Epithelial cell of esophagus (primary cell): ENCODE results near the gene TCF7L2.
A peak's percentile ranks its signal among the peaks of the same experiment; 100 is the strongest.

Source experiments
- DNase-seq: peaks from one replicate; pipeline ENCODE4 v3.0.0; 2010; ENCODE audit warnings: low read depth
- H3K4me3 ChIP-seq: 2 replicates; pipeline ENCODE4 v1.5.1; 2011; ENCODE audit warnings: mild to moderate bottlenecking, low read length, control low read depth
- TF ChIP-seq, protein P1 (sequence below): IDR thresholded peaks from 2 replicates; pipeline ENCODE4 v1.5.1; 2011; ENCODE audit warnings: low read depth, mild to moderate bottlenecking, low read length, control low read depth, inconsistent platforms; ENCODE audit not compliant: insufficient read depth; ENCODE audit errors: missing control alignments

The TCF7L2 gene

DNA sequence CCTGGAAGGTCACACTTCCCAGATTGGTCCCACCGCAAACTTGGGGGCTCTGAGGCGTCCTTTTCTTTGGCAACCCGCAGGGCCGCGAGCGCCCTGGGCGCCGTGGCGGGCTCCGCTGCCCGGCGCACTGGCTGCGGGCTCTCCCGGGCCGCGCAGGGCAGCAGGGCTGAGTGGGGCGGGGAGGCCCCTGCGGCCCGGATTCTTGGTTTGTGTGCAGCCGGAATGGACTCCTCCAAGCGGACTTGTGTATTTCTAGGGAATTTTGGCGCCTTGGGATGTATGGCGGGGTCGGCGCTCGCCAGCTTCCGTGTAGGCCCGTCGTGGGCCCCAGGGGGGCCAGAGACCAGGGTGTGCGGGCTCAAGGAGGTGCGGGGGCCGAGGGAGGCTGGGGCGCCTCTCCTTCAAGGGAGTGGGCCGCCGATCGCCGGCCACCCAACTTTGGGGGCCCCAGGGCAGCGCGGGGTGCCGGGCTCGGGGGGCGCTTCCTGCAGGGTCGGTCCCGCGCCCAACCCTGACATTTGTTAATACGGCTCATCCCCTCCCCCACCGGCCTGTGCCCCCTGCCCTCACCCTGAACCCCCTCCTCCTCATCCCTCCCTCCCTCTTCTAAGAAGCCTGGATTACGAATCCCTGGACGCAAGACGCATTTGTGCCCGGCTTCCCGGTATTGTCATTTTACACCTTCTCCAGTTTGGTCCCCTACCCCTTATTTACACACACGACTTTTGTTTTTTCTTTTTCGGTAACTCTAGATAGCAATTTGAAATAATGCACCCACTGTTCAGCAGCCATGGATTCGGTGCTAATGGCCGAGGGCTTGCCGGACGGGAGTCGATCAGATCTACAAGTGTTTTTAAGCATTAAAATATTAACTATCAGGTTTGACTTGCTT, 2.5 kb downstream of the TCF7L2 start:
- no peak for DNase-seq
- TF ChIP-seq, protein P1, sequence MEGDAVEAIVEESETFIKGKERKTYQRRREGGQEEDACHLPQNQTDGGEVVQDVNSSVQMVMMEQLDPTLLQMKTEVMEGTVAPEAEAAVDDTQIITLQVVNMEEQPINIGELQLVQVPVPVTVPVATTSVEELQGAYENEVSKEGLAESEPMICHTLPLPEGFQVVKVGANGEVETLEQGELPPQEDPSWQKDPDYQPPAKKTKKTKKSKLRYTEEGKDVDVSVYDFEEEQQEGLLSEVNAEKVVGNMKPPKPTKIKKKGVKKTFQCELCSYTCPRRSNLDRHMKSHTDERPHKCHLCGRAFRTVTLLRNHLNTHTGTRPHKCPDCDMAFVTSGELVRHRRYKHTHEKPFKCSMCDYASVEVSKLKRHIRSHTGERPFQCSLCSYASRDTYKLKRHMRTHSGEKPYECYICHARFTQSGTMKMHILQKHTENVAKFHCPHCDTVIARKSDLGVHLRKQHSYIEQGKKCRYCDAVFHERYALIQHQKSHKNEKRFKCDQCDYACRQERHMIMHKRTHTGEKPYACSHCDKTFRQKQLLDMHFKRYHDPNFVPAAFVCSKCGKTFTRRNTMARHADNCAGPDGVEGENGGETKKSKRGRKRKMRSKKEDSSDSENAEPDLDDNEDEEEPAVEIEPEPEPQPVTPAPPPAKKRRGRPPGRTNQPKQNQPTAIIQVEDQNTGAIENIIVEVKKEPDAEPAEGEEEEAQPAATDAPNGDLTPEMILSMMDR, result no peak
- H3K4me3 ChIP-seq, result peak overlapping the region; percentile 71

DNA sequence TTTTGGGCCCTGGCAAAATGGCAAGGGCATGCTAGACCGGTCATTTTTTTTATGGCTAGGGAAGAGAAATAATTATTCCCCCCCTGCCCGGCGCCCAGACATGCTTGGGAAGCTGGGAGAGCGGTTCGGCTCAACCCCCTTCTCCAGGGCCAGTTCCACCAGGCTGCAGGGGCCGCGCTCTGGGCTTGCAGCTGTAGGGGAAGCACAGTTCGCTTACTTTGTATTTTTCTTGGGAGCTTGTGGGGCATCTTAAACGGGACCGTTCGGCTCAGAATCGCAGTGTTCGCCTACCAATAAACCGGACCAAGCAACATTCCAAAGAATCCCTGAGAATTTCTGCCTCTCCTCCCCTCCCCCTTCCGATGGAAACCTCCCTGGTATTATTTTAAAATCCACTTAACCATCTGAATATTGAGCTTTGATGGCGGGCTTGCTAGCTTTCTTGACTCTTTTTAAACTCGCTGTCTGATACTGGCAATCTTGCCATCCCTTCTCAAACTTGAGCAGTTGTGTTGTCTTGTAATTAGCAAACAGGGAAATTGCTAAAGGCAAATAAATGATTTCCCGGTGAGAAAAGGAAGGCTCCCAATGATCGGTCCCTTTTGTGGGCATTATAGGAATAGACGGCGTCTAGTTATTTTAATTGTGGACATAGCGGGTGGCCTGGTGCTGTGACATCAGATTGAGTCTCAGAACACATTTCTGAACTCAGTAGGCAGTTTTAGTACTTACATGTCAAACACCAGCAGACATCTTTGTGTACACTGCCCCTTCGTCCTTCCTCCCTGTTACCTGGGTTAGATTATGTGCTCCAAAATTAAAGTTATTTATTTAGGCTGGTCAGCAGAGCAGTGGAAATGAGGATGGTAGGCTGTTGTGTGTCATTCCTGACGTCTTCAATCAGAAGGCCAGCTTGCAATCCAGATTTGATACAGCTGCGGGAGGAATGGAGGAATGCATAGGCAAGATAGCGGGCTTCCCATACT, 3.4 kb downstream of the TCF7L2 start:
- H3K4me3 ChIP-seq, result peak overlapping the region; percentile 71
- TF ChIP-seq, protein P1, result no peak
- no peak for DNase-seq

GRCh38 chr10:112954974-112955581, 5.0 kb downstream of the TCF7L2 start:
- TF ChIP-seq, protein P1, result no peak
- DNase-seq, result no peak
- peak overlapping the region; percentile 6 for H3K4me3 ChIP-seq

DNA sequence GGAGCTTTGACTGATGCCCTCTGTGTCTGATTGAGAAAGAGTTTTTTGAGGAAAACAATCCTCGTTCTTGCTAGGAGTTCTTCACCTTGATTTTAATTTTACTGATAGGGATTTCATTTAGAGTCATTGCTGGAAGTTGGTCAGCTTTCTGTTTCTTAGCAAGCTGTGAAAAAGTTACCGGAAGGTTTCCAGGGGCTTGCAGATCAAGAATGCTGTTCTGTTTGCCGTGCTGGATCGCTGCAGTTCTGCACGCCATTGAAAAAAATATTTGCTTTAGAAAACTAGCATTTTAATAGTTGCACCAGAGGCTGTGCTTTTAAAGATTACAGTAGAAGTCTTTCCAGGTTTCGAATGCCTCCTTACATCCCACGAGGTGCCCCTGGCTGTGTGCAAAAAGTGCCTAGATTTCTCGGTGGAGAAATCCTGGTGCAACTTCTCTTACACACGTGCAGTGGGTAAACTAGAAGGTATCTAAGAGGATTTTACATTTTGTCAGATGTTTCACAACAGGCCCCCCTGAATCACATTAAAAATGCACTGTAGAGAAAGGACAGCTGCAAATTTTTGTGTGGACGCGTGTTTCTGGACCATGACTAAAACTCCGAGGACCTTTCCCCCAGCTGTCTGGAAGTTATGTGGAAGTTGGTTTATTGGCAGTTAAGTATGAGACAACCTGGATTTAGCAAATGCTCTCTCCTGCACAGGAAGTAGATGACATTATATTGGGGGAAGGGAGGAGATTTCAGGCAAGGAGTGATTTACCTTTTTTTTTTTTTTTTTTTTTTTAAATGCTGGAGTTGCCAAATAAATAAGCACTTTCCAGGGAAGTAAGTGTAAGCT, 5.8 kb downstream of the TCF7L2 start:
- H3K4me3 ChIP-seq, result peak overlapping the region; percentile 1
- peak; percentile 58 for DNase-seq
- TF ChIP-seq, protein P1, result no peak

DNA sequence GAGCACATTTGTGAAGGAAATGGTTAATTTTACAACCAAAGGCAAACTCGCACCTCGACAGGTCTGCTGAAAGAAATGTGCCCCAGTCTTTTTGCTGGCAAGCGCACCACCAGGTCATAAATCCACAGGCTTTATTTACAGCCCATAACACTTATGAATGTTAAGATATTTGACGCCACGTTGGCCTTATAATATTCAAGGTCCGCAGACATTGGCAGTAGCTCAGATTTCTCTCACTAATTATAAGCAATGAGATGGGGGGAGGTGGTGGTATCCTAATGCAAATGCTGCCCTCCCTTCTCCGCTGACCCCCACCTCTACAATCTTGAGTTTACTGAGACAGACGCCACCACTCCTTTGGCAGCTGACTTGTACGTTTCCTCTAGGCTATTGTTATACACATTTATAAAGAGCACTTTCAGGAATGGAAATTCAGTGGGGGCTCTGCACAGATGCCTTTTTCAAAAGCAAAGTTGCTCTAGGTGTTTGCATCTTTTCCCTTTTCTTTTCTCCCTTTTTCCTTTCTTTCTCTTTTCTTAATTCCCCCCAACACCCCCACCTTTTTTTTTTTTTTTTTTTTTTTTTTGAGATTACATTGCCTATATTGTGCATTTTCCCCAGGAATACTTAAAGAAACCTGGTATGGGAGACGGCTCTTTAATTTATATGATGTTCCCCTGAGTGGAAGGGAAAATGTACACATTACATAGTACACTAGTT, 6.7 kb downstream of the TCF7L2 start:
- no peak overlapping the region for H3K4me3 ChIP-seq
- TF ChIP-seq, protein P1, result no peak

More for the DNA sequence above, 6.7 kb downstream of the TCF7L2 start:
- no peak for DNase-seq
